22Rv1 (cell line): ENCODE measurements around the gene PLA2R1.

Experiments
- CTCF ChIP-seq: fragments of 450-650 bp; IDR thresholded peaks from 2 replicates; pipeline ENCODE4 v1.5.1; 2017; ENCODE audit warnings: mild to moderate bottlenecking
- ZFX ChIP-seq: fragments of 450-650 bp; IDR thresholded peaks from 2 replicates; pipeline ENCODE4 v1.6.1; 2017; ENCODE audit warnings: antibody characterized with exemption, borderline replicate concordance

GRCh38 chr2:160045703-160046210 is 16.7 kb downstream of the PLA2R1 start:
- TF ChIP-seq CTCF (no peak), ZFX (no peak)
